SK-N-SH treated with all-trans-retinoic acid at 6 μM for 48 hours (cell line): ENCODE measurements around the gene AFF1.
"Not testable (repeated sequence)": the region's sequence is repeated elsewhere in the genome, so short reads cannot be mapped to it uniquely, and the experiment has no call there.

Source experiments
- ATAC-seq: fragments of 200-7000 bp; cut with Tn5 transposase; 3 replicates; pipeline ENCODE4 v1.9.1; 2020; ENCODE audit warnings: mild to moderate bottlenecking, moderate library complexity
- BACH2 ChIP-seq: fragments of 250-450 bp; sonication (Bioruptor Pico); IDR thresholded peaks from 2 replicates; pipeline ENCODE4 v1.9.0; 2021; ENCODE audit warnings: mild to moderate bottlenecking, borderline replicate concordance
- CSDC2 ChIP-seq: fragments of 250-450 bp; sonication (Bioruptor Pico); IDR thresholded peaks from 2 replicates; pipeline ENCODE4 v1.5.0; 2020; ENCODE audit warnings: mild to moderate bottlenecking, moderate library complexity
- ESRRG ChIP-seq: fragments of 250-450 bp; sonication (Bioruptor Pico); IDR thresholded peaks from 2 replicates; pipeline ENCODE4 v1.6.1; 2021; ENCODE audit warnings: mild to moderate bottlenecking
- GLIS3 ChIP-seq: fragments of 250-450 bp; sonication (Bioruptor Pico); IDR thresholded peaks from 2 replicates; pipeline ENCODE4 v1.5.0; 2020; ENCODE audit warnings: mild to moderate bottlenecking, moderate library complexity
- ISL1 ChIP-seq: fragments of 250-450 bp; sonication (Bioruptor Pico); IDR thresholded peaks from 2 replicates; pipeline ENCODE4 v2.1.2; 2022; ENCODE audit warnings: mild to moderate bottlenecking, moderate library complexity
- PPARA ChIP-seq: fragments of 250-450 bp; sonication (Bioruptor Pico); IDR thresholded peaks from 2 replicates; pipeline ENCODE4 v1.5.0; 2020; ENCODE audit warnings: mild to moderate bottlenecking, borderline replicate concordance
- RARB ChIP-seq: fragments of 250-450 bp; sonication (Bioruptor Pico); IDR thresholded peaks from 2 replicates; pipeline ENCODE4 v1.8.0; 2021; ENCODE audit warnings: mild to moderate bottlenecking, moderate library complexity
- TCF4 ChIP-seq: fragments of 250-450 bp; sonication (Bioruptor Pico); IDR thresholded peaks from 2 replicates; pipeline ENCODE4 v1.8.0; 2021; ENCODE audit warnings: mild to moderate bottlenecking, moderate library complexity, borderline replicate concordance
- ZFP3 ChIP-seq: fragments of 250-450 bp; sonication (Bioruptor Pico); IDR thresholded peaks from 2 replicates; pipeline ENCODE4 v1.5.0; 2020; ENCODE audit warnings: mild to moderate bottlenecking, moderate library complexity
- ZFP30 ChIP-seq: fragments of 450-650 bp; formaldehyde crosslinking; IDR thresholded peaks from 2 replicates; pipeline ENCODE4 v1.5.0; 2022; ENCODE audit warnings: mild to moderate bottlenecking, moderate library complexity
- ZNF565 ChIP-seq: fragments of 450-650 bp; formaldehyde crosslinking; conservative IDR thresholded peaks from 2 replicates; pipeline ENCODE4 v1.5.0; 2020; ENCODE audit warnings: low read depth, mild to moderate bottlenecking, moderate library complexity
- ZNF70 ChIP-seq: fragments of 450-650 bp; formaldehyde crosslinking; IDR thresholded peaks from 2 replicates; pipeline ENCODE4 v1.5.0; 2020; ENCODE audit warnings: mild to moderate bottlenecking, moderate library complexity
- ZNF8 ChIP-seq: fragments of 450-650 bp; formaldehyde crosslinking; IDR thresholded peaks from 2 replicates; pipeline ENCODE4 v1.5.0; 2020; ENCODE audit warnings: mild to moderate bottlenecking, moderate library complexity
- TF ChIP-seq, protein P1 (sequence below): fragments of 250-450 bp; sonication (Bioruptor Pico); IDR thresholded peaks from 2 replicates; pipeline ENCODE4 v1.8.0; 2020; ENCODE audit warnings: mild to moderate bottlenecking, moderate library complexity, borderline replicate concordance
- TF ChIP-seq, protein P2 (sequence below): fragments of 250-450 bp; sonication (Bioruptor Pico); IDR thresholded peaks from 2 replicates; pipeline ENCODE4 v1.8.0; 2021; ENCODE audit warnings: low read depth, mild to moderate bottlenecking, moderate library complexity, borderline replicate concordance
- TF ChIP-seq, protein P3 (sequence below): fragments of 250-450 bp; sonication (Bioruptor Pico); IDR thresholded peaks from 2 replicates; pipeline ENCODE4 v1.5.0; 2020; ENCODE audit warnings: mild to moderate bottlenecking, moderate library complexity

Gene AFF1

DNA sequence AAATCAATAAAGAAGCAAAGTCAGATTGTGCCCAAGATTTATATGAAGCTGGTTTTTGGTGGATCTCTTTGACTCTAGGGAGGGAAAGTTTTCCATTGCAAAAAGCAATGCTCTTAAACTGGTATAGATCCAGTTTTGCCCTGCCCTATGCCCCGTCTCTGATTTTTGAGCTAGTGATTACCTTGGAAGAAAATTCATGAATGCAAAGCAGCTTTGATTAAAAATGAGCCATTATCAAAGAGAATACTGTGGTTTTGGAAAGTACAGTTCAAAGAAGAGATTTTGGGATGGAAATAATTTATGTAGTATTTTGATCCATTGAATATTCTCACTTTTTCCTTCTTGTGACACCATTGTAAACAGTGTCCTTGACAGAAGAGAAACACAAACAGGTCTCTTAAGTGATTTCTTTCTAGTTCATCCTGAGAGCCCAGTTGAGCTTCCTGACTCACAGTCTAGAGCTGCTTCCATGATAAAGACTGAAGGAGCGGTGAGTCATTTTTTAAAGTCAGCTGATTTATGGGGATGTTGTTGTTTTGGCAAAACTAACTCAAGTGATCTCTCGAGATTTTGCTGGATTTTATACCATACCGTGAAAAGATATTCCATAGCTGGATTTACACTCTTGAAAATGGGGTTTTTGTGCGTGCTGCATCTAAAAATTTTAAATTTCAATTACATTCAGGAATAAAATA, 76.7 kb downstream of the AFF1 start (continued):
- TF ChIP-seq, protein P1, sequence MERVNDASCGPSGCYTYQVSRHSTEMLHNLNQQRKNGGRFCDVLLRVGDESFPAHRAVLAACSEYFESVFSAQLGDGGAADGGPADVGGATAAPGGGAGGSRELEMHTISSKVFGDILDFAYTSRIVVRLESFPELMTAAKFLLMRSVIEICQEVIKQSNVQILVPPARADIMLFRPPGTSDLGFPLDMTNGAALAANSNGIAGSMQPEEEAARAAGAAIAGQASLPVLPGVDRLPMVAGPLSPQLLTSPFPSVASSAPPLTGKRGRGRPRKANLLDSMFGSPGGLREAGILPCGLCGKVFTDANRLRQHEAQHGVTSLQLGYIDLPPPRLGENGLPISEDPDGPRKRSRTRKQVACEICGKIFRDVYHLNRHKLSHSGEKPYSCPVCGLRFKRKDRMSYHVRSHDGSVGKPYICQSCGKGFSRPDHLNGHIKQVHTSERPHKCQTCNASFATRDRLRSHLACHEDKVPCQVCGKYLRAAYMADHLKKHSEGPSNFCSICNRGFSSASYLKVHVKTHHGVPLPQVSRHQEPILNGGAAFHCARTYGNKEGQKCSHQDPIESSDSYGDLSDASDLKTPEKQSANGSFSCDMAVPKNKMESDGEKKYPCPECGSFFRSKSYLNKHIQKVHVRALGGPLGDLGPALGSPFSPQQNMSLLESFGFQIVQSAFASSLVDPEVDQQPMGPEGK (CRISPR knock-in tag): no peak

GRCh38 chr4:87012265-87012953, 77.6 kb downstream of the AFF1 start:
- ATAC-seq: no peak
- TF ChIP-seq ESRRG: no peak
- no peak for TF ChIP-seq ISL1 (CRISPR knock-in tag)
- TF ChIP-seq ZNF8: no peak
- TF ChIP-seq PPARA (CRISPR knock-in tag): no peak
- TF ChIP-seq, protein P2, sequence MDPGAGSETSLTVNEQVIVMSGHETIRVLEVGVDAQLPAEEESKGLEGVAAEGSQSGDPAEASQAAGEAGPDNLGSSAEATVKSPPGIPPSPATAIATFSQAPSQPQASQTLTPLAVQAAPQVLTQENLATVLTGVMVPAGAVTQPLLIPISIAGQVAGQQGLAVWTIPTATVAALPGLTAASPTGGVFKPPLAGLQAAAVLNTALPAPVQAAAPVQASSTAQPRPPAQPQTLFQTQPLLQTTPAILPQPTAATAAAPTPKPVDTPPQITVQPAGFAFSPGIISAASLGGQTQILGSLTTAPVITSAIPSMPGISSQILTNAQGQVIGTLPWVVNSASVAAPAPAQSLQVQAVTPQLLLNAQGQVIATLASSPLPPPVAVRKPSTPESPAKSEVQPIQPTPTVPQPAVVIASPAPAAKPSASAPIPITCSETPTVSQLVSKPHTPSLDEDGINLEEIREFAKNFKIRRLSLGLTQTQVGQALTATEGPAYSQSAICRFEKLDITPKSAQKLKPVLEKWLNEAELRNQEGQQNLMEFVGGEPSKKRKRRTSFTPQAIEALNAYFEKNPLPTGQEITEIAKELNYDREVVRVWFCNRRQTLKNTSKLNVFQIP (CRISPR knock-in tag): no peak
- TF ChIP-seq, protein P1 (CRISPR knock-in tag): no peak
- no peak for TF ChIP-seq ZNF565 (CRISPR knock-in tag)
- TF ChIP-seq TCF4 (CRISPR knock-in tag): no peak
- TF ChIP-seq CSDC2 (CRISPR knock-in tag): no peak
- TF ChIP-seq BACH2 (CRISPR knock-in tag): no peak
- TF ChIP-seq ZNF70: no peak
- no peak for TF ChIP-seq ZFP30 (CRISPR knock-in tag)
- no peak for TF ChIP-seq ZFP3 (CRISPR knock-in tag)
- TF ChIP-seq, protein P3, sequence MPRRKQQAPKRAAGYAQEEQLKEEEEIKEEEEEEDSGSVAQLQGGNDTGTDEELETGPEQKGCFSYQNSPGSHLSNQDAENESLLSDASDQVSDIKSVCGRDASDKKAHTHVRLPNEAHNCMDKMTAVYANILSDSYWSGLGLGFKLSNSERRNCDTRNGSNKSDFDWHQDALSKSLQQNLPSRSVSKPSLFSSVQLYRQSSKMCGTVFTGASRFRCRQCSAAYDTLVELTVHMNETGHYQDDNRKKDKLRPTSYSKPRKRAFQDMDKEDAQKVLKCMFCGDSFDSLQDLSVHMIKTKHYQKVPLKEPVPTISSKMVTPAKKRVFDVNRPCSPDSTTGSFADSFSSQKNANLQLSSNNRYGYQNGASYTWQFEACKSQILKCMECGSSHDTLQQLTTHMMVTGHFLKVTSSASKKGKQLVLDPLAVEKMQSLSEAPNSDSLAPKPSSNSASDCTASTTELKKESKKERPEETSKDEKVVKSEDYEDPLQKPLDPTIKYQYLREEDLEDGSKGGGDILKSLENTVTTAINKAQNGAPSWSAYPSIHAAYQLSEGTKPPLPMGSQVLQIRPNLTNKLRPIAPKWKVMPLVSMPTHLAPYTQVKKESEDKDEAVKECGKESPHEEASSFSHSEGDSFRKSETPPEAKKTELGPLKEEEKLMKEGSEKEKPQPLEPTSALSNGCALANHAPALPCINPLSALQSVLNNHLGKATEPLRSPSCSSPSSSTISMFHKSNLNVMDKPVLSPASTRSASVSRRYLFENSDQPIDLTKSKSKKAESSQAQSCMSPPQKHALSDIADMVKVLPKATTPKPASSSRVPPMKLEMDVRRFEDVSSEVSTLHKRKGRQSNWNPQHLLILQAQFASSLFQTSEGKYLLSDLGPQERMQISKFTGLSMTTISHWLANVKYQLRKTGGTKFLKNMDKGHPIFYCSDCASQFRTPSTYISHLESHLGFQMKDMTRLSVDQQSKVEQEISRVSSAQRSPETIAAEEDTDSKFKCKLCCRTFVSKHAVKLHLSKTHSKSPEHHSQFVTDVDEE: no peak

DNA sequence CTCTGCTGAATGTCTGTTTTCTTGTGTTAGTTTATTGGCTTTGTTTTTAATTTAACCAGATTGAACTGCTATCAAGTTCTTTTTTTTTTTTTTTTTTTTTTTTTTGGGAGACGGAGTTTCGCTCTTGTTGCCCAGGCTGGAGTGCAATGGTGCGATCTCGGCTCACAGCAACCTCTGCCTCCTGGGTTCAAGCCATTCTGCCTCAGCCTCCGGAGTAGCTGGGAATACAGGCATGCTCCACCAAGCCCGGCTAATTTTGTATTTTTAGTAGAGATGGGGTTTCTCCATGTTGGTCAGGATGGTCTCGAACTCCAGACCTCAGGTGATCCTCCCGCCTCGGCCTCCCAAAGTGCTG, 78.1 kb downstream of the AFF1 start:
- ATAC-seq: not testable (repeated sequence)

- no peak for TF ChIP-seq ESRRG
- ATAC-seq: peak; percentile 45
Observed at GRCh38 chr4:87014284-87014782, 79.5 kb downstream of the AFF1 start.

GRCh38 chr4:87015416-87015815, 80.6 kb downstream of the AFF1 start:
- TF ChIP-seq ZNF8 (no peak), ESRRG (no peak), RARB (CRISPR knock-in tag) (no peak), ISL1 (CRISPR knock-in tag) (no peak), ZFP30 (CRISPR knock-in tag) (no peak), GLIS3 (CRISPR knock-in tag) (no peak), ZFP3 (CRISPR knock-in tag) (no peak)
- TF ChIP-seq, all 23 proteins: peak for 0
- ATAC-seq: no peak
